Measurements from ENCODE around the gene CALML4.

DNA sequence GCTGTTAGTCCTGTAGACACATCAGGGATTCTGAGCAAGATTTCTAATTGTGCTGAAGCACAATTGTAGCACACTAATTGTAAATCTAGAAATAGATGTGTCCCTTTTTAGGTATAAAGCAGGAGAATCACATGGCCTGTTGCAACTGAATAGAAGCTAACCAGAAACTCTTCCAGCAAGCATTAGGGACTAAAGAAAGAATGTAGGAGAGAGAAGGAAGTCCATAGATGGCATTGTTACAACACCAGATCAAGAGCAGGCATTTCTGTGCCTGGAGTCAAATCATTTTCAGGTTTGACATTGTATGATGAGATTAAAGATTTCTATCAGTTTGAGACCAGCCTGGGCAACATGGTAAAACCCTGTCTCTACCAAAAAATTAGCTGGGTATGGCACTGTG is 27.4 kb downstream of the CALML4 start:
- TF ChIP-seq, protein P1, sequence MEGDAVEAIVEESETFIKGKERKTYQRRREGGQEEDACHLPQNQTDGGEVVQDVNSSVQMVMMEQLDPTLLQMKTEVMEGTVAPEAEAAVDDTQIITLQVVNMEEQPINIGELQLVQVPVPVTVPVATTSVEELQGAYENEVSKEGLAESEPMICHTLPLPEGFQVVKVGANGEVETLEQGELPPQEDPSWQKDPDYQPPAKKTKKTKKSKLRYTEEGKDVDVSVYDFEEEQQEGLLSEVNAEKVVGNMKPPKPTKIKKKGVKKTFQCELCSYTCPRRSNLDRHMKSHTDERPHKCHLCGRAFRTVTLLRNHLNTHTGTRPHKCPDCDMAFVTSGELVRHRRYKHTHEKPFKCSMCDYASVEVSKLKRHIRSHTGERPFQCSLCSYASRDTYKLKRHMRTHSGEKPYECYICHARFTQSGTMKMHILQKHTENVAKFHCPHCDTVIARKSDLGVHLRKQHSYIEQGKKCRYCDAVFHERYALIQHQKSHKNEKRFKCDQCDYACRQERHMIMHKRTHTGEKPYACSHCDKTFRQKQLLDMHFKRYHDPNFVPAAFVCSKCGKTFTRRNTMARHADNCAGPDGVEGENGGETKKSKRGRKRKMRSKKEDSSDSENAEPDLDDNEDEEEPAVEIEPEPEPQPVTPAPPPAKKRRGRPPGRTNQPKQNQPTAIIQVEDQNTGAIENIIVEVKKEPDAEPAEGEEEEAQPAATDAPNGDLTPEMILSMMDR (IDR thresholded peaks at IDR 0.05), result no peak
- TF ChIP-seq POLR2A (IDR thresholded peaks at IDR 0.05), result no peak

All from body of pancreas (tissue), 4 donors.